Karpas-422 (cell line): ENCODE data around the gene HACE1. TPM values are rescaled to one million over a fixed set of nuclear protein-coding genes. Genes with fewer than 3 reads are reported as not detected.

Experiments used
- DNase-seq: peaks from one replicate; pipeline ENCODE4 v3.0.0-alpha.2; 2015
- H2AFZ ChIP-seq: fragments of 200-600 bp; sonication (generic); 2 replicates; pipeline ENCODE4 v1.6.1; 2014; ENCODE audit warnings: antibody characterized with exemption, low read length, mixed read lengths
- H3K27ac ChIP-seq: fragments of 200-600 bp; sonication (generic); 2 replicates; pipeline ENCODE4 v1.5.1; 2014; ENCODE audit warnings: mild to moderate bottlenecking, low read length, moderate library complexity
- H3K27me3 ChIP-seq: fragments of 200-600 bp; sonication (generic); 2 replicates; pipeline ENCODE4 v1.6.1; 2014; ENCODE audit warnings: low read length, mixed read lengths
- H3K36me3 ChIP-seq: fragments of 200-600 bp; sonication (generic); 2 replicates; pipeline ENCODE4 v1.6.1; 2014; ENCODE audit warnings: low read length, mixed read lengths; ENCODE audit not compliant: insufficient read depth
- H3K4me1 ChIP-seq: fragments of 200-600 bp; sonication (generic); 2 replicates; pipeline ENCODE4 v1.6.1; 2014; ENCODE audit warnings: mild to moderate bottlenecking, low read length, mixed read lengths
- H3K4me2 ChIP-seq: fragments of 200-600 bp; sonication (generic); 2 replicates; pipeline ENCODE4 v1.6.1; 2014; ENCODE audit warnings: low read length, low read depth, mild to moderate bottlenecking; ENCODE audit not compliant: poor library complexity, severe bottlenecking
- H3K4me3 ChIP-seq: fragments of 200-600 bp; sonication (generic); 2 replicates; pipeline ENCODE4 v1.5.1; 2014; ENCODE audit warnings: mild to moderate bottlenecking, antibody characterized with exemption, low read length, mixed read lengths
- H3K79me2 ChIP-seq: fragments of 200-600 bp; sonication (generic); 2 replicates; pipeline ENCODE4 v1.6.1; 2014; ENCODE audit warnings: mild to moderate bottlenecking, low read length, mixed read lengths
- H3K9ac ChIP-seq: fragments of 200-600 bp; sonication (generic); 2 replicates; pipeline ENCODE4 v1.6.0; 2014; ENCODE audit warnings: low read length
- H3K9me2 ChIP-seq: fragments of 200-600 bp; sonication (generic), shearing (Covaris generic); replicated peaks from 2 replicates; pipeline ENCODE4 v1.6.0; 2014; ENCODE audit warnings: mild to moderate bottlenecking, low read length, moderate library complexity; ENCODE audit not compliant: insufficient read depth
- H3K9me3 ChIP-seq: fragments of 300-700, 200-600 bp; sonication (generic); 2 replicates; pipeline ENCODE4 v1.6.1; 2014; ENCODE audit warnings: low read length, mixed read lengths
- H4K20me1 ChIP-seq: fragments of 200-600 bp; sonication (generic); 2 replicates; pipeline ENCODE4 v1.6.1; 2014; ENCODE audit warnings: mild to moderate bottlenecking, antibody characterized with exemption, low read length, low read depth; ENCODE audit not compliant: insufficient read depth
- total RNA-seq: library from RNA; depleted of rRNA; stranded (reverse); fragments of >200 nt; shearing (Covaris generic); gene quantifications from 2 replicates; pipeline ENCODE4 v1.2.3, GENCODE V29; 2014; ENCODE audit warnings: low replicate concordance

The HACE1 gene
- total RNA-seq, 1 experiment from 2014 or later: 41.7 TPM

GRCh38 chr6:104714796-104715195 is 144.9 kb downstream of the HACE1 start:
- Histone ChIP-seq H3K36me3 (peaks cover 3% of the 10 kb centered on the region; the same call in 1 of the 2 replicates), H3K27ac (no peak overlapping the region), H3K4me2 (no peak overlapping the region), H3K4me1 (no peaks in the 10 kb centered on the region), H3K4me3 (no peak overlapping the region), H3K9me2 (no peaks in the 10 kb centered on the region), H3K27me3 (no peaks in the 10 kb centered on the region), H3K9ac (no peak overlapping the region), H3K79me2 (no peaks in the 10 kb centered on the region), H4K20me1 (no peaks in the 10 kb centered on the region), H3K9me3 (no peaks in the 10 kb centered on the region), H2AFZ (no peak overlapping the region)
- DNase-seq: no peak

GRCh38 chr6:104713982-104714381 is 145.7 kb downstream of the HACE1 start:
- peaks cover 3% of the 10 kb centered on the region; the same call in 1 of the 2 replicates for H3K36me3 ChIP-seq
- 0 out of 2 replicates have a peak, but pooled peaks cover 3% of the 10 kb centered on the region for H3K4me1 ChIP-seq
- H3K27ac ChIP-seq: no peak overlapping the region
- H3K4me2 ChIP-seq: no peak overlapping the region
- H3K9me3 ChIP-seq: no peaks in the 10 kb centered on the region
- no peaks in the 10 kb centered on the region for H3K79me2 ChIP-seq
- H3K4me3 ChIP-seq: no peak overlapping the region
- H2AFZ ChIP-seq: no peak overlapping the region
- no peaks in the 10 kb centered on the region for H3K9me2 ChIP-seq
- no peak for DNase-seq
- H3K27me3 ChIP-seq: no peaks in the 10 kb centered on the region
- no peaks in the 10 kb centered on the region for H4K20me1 ChIP-seq
- no peak overlapping the region for H3K9ac ChIP-seq

- Histone ChIP-seq H3K27ac (no peak overlapping the region), H3K4me2 (no peak overlapping the region), H3K9me3 (no peaks in the 10 kb centered on the region), H4K20me1 (no peaks in the 10 kb centered on the region), H3K36me3 (peaks cover 3% of the 10 kb centered on the region; the same call in 1 of the 2 replicates), H3K4me3 (no peak overlapping the region), H3K27me3 (no peaks in the 10 kb centered on the region), H3K4me1 (0 out of 2 replicates have a peak, but pooled peaks cover 3% of the 10 kb centered on the region), H3K9ac (no peak overlapping the region), H3K9me2 (no peaks in the 10 kb centered on the region), H3K79me2 (no peaks in the 10 kb centered on the region), H2AFZ (no peak overlapping the region)
- no peak for DNase-seq
Observed at GRCh38 chr6:104711371-104711770, 148.3 kb downstream of the HACE1 start.

GRCh38 chr6:104710543-104711335 is 149.0 kb downstream of the HACE1 start:
- Histone ChIP-seq H2AFZ (no peak overlapping the region), H3K4me2 (no peak overlapping the region)

GRCh38 chr6:104705916-104706442 is 153.7 kb downstream of the HACE1 start:
- Histone ChIP-seq H3K36me3 (no peaks in the 10 kb centered on the region; the same call in 1 of the 2 replicates), H3K9me2 (no peaks in the 10 kb centered on the region), H3K27me3 (no peaks in the 10 kb centered on the region), H3K9ac (no peak overlapping the region), H3K4me3 (no peak overlapping the region), H3K27ac (no peak overlapping the region), H3K79me2 (no peaks in the 10 kb centered on the region), H3K9me3 (no peaks in the 10 kb centered on the region), H4K20me1 (no peaks in the 10 kb centered on the region), H3K4me1 (0 out of 2 replicates have a peak, but pooled peaks cover 3% of the 10 kb centered on the region), H3K4me2 (no peak overlapping the region), H2AFZ (no peak overlapping the region)
- no peak for DNase-seq

More at GRCh38 chr6:104710543-104711335, 149.0 kb downstream of the HACE1 start:
- Histone ChIP-seq H3K4me1 (0 out of 2 replicates have a peak, but pooled peaks cover 3% of the 10 kb centered on the region), H3K9me2 (no peaks in the 10 kb centered on the region), H3K27ac (no peak overlapping the region), H3K36me3 (peaks cover 3% of the 10 kb centered on the region; the same call in 1 of the 2 replicates), H3K9ac (no peak overlapping the region), H3K4me3 (no peak overlapping the region), H4K20me1 (no peaks in the 10 kb centered on the region), H3K79me2 (no peaks in the 10 kb centered on the region), H3K9me3 (no peaks in the 10 kb centered on the region), H3K27me3 (no peaks in the 10 kb centered on the region)
- DNase-seq: no peak

- Histone ChIP-seq H3K4me1 (0 out of 2 replicates have a peak, but pooled peaks cover 3% of the 10 kb centered on the region), H3K79me2 (no peaks in the 10 kb centered on the region), H2AFZ (no peak overlapping the region), H4K20me1 (no peaks in the 10 kb centered on the region), H3K36me3 (no peaks in the 10 kb centered on the region; the same call in 1 of the 2 replicates), H3K4me3 (no peak overlapping the region), H3K9me3 (no peaks in the 10 kb centered on the region), H3K4me2 (no peak overlapping the region), H3K9me2 (no peaks in the 10 kb centered on the region), H3K27me3 (no peaks in the 10 kb centered on the region), H3K27ac (no peak overlapping the region), H3K9ac (no peak overlapping the region)
- DNase-seq: no peak
Observed at GRCh38 chr6:104705095-104705707, 154.5 kb downstream of the HACE1 start.

GRCh38 chr6:104704191-104704590 is 155.5 kb downstream of the HACE1 start:
- Histone ChIP-seq H3K27me3 (no peaks in the 10 kb centered on the region), H3K9me3 (no peaks in the 10 kb centered on the region), H4K20me1 (no peaks in the 10 kb centered on the region), H3K4me2 (no peak overlapping the region), H3K9ac (no peak overlapping the region), H2AFZ (no peak overlapping the region), H3K4me1 (no peaks in the 10 kb centered on the region), H3K36me3 (no peaks in the 10 kb centered on the region; the same call in 1 of the 2 replicates), H3K4me3 (no peak overlapping the region), H3K9me2 (no peaks in the 10 kb centered on the region), H3K27ac (no peak overlapping the region), H3K79me2 (no peaks in the 10 kb centered on the region)
- no peak for DNase-seq
